Jurkat, Clone E6-1 (cell line): ENCODE measurements around the gene ESPN.
"Not testable (repeated sequence)": the region's sequence is repeated elsewhere in the genome, so short reads cannot be mapped to it uniquely, and the experiment has no call there.

Experiments
- DNase-seq: peaks from one replicate; pipeline ENCODE4 v3.0.0-alpha.2; 2011; ENCODE audit warnings: low read depth, low spot score
- H3K4me3 ChIP-seq: 2 replicates; pipeline ENCODE4 v1.5.1; 2011; ENCODE audit warnings: mild to moderate bottlenecking, low read length, control low read depth, moderate library complexity

ESPN gene

DNA sequence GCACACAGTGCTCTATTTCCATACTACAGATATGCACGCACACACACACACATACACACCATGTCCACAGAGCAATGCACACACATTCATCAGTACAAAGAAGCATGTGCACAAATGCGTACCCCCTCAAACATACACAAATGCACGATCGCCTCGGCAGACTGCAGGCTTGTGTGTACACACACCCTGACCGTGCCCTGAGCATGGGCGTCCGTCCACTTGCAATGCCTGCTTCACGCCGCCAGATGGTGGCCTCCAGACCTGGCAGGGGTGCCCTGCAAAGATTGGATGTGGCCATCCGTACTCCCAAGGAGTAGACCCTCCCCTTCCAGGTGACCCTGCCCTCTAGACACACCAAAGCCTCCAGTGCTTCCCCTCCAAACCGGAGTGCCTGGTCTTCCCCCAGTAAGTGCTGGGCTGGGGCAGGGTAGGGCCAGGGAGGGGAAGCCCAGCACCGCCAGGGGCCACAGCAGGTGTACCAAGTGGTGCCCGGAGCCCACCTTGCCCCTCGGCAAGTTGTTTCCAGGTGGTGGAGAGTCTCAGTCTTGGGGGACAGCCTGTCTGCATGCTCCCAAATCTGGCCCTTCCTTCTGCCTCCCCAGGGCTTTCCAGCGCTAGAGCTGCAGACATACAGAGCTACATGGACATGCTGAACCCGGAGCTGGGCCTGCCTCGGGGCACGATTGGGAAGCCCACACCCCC is 20.6 kb downstream of the ESPN start:
- no peak overlapping the region for H3K4me3 ChIP-seq
- DNase-seq, result no peak

DNA sequence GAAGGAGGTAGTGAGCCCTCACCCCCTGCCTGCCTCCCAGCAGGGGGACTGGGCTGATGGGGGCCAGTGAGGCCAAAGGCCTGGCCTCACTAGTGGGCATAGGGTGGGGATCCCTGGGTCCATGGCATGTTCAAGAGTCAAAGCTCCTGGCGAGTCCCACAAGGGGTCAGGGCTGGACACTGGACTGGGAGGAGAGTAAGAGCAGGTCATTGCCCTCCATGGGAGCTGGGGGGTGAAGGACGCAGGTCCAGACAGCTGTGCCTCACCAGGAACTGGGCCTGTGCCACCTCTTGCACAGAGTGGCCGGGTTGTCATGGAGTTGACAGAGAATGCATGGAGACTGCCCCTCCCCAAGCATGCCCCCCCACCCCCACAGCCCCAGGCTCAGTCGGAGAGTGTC is 21.4 kb downstream of the ESPN start:
- not testable (repeated sequence) for H3K4me3 ChIP-seq, DNase-seq

DNA sequence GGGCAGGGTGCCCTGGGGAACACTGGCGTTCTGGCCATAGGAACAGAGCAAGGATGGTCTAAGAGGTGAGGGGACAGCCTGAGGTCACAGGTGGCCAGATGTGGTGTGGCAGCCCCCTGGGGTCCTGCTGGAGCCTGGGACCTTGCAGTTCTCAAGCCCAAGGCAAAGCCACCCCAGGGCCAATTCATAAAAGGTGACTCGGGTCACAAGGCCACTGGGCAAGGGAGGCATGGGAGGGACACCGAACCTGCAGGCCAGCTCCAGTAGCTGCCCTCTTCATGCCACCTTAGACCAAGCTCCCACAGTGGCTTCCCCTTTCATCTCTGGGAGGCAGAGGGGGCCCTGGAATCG is 22.1 kb downstream of the ESPN start:
- no peak for DNase-seq
- H3K4me3 ChIP-seq, result no peak overlapping the region

DNA sequence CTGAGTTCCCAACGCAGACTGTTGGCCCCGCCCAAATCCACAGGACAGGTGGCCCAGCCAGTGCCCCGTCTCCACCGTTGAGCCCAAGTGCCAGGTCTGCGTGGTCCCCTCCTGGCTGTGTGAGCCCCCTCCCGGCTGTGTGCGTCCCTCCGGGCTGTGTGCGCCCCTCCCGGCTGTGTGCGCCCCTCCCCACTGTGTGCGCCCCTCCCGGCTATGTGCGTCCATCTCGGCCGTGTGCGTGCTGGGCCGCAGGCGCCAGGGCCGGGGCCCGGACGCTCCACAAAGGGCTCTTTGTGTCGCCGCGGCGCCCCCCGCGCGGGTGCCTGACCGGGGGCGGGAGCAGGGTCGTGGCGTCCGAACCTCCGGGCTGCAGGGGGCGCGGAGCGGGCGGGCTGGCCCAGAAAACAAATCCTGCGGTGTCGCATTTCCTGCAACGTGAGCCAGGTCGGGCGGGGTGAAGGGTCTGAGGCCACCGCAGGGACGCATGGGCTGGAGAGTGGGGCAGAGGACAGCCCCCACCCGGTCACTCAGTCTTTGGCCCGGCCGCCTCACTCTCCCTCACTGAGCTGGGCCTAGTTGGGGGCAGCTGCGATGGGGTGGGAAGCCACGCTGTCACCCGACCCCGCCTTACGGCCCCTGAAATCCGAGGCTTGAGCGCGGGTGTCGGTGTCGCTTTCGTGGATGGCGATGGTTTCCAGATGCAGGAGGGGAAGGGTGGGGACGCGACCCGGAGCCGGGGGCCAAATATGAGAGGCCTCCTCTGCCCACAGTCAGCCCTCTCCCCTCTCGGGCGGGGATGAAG is 22.6 kb downstream of the ESPN start:
- DNase-seq, result no peak
- no peak overlapping the region for H3K4me3 ChIP-seq

DNA sequence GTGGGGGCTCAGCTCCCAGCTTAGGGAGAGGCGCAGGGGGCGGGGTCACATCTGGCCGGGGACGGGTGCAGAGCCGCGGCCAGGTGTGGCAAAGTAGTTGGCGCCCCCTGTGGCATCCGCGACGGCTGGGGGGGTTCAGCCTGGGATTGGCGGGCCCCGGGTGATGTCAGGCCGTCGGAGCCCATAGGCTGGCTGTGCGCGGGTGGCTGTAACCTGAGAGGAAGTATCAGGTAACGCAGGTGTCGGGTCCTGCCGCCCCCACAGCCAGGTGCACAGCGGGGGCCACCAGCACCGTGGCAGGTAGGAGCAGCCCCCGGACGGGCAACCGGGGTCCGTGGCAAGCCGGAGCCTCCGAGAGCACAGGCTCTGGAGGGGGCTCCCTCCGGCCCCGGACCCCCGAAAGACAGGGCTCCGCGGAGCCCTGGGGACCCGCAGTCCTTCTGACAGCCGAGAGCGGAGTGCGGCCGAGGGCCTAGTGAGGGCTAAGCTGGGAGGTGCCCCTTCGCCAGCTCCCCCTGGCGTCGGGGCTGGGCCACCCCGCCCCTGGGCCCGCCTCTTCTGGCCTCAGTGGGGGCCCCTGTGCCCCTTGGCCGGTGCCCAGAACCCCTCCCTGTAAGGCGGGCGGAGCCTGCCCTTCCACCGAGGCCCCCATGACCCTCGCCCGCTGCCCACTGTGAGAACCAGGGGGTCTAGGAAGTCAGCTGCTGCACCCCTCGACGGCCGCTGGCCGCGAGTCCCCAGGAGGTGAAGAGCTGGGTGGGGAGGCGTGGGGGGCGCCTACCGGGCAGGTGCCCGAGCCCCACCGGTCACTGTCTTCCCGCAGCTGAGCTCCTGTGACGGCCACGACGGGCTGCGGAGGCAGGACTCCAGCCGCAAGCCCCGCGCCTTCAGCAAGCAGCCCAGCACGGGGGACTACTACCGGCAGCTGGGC is 23.5 kb downstream of the ESPN start:
- H3K4me3 ChIP-seq, result no peak overlapping the region

DNA sequence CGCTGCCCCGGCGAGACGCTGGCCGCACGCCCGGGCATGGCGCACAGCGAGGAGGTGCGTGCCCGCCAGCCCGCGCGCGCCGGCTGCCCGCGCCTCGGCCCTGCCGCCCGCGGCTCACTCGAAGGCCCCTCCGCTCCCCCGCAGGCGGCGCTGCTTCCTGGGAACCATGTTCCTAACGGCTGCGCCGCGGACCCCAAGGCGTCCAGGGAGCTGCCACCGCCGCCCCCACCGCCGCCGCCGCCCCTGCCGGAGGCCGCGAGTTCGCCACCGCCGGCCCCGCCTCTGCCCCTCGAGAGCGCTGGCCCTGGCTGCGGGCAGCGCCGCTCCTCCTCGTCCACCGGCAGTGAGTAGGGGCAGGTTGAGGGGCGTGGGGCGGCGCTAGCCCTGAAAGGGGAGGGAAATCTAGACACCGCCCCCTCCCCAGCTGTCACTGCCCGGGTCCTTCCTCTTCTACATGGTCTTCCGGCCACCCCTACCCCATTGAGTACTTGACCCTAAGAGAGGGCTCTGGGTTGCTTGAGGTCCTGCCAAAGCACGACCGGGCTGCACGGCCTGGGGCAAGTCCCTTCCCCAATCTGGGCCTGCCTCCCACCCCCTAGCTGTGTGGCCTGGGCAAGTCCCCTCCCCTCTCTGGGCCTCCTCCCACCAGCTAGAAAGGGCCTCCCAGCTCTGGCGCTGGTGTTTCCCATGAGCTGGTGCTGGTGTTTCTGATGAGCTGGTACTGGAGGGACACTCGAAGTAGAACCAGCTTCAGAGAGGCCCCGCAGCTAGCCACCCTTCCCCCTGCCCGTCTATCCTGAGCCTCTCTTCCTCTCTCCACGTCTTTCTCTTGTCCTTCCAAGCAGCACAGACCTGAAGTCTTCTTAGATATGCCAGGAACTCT is 24.4 kb downstream of the ESPN start:
- DNase-seq, result no peak
- no peak overlapping the region for H3K4me3 ChIP-seq

More for the DNA sequence above, 23.5 kb downstream of the ESPN start:
- DNase-seq, result no peak

DNA sequence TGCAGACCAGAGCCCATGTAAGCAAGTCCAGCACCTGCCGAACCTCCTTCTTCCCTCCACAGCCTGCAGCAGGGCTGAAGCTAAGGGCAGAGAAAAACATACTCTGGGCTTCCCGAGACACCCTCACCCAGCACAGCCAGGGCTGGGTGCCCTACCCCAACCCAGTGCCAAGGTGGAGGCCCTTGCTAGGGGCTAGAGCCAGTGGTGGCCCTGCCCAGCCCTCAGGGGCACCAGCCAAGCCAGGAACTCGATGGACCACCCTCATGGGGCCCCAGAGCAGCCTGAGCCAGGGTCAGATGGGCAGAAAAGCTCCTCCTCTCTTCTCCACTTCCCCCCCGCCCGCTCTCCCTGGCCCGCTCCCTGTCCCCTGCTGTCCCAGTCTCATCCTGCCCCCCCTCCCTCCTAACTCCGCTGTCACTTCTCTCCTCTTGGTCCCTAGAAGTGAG is 25.5 kb downstream of the ESPN start:
- no peak for DNase-seq

DNA sequence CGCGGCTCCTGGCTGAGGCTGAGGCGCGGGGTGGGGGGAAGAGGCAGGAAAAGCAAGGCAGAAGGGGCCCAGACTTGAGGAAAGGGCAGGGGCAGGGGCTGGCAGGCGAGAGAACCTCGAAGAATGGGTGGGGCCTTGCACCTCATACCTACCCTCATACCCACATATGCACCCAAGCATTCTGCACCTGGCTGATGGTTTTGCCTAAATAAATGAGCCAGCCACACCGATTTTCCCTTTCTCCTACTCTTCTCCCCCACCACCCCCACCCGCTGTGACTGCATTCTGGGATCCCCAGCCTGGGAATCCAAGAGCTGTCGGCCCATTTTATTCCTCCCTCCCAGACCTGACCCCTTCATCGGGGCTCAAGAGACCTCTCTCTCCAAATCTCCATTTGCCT is 25.9 kb downstream of the ESPN start:
- not testable (repeated sequence) for DNase-seq, H3K4me3 ChIP-seq

More for the DNA sequence above, 25.5 kb downstream of the ESPN start:
- no peak overlapping the region for H3K4me3 ChIP-seq

DNA sequence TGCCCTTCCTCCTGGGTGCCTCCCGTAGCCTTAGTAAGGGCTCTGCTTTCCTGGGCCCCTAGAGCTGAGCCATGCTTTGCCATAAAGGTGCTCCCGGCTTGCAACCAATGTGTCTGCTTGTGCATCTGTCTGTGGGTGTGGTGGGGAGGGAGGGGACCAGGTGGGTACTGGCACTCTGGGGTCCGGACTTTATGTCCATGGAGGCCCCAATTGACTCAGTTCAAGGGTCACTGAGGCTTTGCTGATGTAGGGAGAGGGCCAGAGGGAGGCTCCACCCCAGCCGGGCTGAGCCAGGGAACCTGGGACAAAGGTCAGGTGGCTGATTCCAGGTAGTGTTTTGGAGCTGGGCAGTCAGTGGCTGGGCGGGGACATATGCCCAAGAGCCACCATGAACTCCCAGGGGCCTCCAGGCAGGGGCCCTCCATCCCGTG is 26.4 kb downstream of the ESPN start:
- DNase-seq, result no peak

DNA sequence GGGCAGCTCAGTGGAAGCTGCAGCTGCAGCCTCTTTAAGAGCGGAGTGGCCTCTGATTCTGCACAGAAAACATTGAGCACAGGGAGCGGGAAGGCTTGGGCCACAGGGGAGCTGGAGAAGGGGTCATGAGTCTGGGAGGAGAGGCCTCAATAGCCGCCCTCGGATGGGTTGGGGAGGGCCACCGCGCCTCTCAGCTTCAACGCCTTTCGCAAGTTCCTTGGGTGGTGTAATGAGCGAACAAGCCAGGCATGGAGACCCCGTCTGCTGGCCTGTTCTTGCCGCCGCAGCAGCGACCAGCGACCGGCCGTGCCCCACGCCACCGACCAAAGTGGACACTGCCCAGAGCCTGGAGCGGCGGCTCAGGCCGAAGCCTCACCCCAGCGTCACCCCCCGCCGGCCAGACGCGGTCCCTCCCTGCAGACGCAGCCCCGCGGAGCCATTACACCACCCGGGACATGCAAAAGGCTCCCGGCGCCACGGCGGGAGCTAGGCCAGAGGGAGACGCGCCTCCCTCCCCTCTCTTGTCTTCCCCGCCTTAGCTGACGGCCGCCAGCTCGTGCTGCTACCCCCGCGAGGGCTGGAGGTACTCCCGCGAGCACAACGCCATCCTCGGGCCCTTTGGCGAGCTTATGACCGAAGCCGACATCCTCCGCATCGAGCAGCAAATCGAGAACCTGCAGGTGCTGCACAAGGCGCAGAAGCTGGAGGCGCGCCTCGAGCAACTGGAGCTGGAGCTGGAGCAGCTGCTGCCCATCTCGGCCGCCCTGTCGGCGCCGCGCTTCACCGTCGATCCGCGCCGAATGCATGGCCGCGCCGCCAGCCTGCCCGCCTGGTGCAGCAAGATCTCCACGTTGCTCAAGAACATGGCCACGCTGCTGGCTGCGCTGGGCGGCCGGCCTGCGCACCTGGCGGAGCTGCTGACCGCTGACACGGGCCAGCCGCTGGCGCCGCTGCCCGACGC is 29.6 kb downstream of the ESPN start:
- DNase-seq, H3K4me3 ChIP-seq: not testable (repeated sequence)

More for the DNA sequence above, 26.4 kb downstream of the ESPN start:
- no peak overlapping the region for H3K4me3 ChIP-seq

DNA sequence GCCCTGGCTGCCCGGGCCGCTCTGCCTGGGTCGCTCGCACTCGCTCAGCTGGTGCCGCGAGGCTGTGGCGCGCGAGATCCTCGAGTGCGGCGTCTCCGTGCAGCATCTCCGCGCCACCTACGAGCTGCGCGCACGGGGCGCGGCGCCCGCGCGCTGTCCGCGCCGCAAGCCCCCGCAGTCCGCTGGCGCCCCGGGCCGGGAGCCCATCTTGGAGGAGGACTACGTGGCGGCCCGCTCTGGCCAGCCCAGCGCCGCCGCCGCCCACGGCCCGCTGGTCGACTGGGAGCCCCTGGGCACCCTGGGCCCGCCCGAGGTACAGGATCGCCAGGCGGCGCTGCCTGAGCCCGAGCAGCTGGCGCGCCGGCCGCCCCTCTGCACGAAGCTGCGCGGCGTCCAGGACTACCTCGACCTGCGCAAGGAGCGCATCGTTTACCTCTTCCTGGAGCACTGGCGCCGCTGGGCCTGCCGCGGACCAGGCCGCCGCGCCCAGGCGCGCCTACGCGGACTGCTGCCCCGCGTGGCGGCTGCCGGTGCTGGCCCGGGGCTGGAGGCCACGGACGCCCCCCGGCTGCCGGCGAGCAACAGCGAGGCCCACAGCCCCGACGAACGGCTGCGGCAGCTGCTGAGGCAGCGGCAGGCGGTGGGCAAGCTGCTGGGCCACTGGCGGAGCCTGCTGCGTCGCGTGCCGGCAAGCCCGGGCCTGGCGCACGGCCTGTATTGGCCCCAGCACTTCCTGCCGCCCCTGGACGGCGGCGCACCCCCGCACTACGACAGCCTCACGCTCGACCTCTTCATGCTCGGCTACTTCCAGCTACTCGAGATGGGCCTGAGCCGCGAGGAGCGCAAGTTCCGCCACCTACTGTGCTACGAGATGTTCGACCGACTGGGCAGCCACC is 30.5 kb downstream of the ESPN start:
- DNase-seq, result no peak
- no peak overlapping the region for H3K4me3 ChIP-seq

DNA sequence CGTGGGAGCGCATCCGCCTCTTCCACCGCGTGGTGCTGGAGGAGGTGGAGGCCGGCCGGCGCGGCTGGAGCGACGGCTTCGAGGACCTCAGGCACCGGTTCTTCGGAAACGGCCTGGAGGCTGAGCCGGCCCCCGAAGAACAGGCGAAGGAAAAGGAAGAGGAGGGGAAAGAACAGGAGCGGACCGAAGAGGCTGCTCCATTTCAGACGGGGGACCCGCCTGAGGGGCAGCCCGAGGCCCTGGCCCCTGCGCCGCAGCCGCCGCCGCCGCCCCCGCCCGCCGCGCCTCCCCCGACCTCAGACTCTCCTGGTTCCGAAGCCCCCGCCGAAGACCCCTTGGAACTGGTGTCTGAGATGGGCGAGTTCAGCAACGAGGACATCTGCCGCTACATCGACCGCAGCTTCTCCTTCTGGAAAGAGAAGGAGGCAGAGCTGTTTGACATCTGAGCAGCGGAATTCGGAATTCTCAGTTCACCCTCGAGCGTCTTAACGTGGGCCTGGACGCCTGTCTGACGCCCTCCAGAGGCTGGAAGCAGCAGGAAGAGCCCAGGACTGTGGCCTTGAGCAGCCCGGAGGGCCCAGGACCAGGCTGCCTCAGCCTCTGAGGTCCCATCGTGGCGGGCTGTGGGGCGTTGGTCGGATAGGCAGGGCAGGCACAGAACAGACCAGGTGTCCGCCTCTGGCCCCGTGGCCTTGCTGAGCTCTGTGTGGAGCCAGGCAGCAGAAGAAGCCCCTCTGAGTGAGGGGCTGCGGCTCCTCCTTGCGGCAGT is 31.4 kb downstream of the ESPN start:
- H3K4me3 ChIP-seq, DNase-seq: not testable (repeated sequence)

DNA sequence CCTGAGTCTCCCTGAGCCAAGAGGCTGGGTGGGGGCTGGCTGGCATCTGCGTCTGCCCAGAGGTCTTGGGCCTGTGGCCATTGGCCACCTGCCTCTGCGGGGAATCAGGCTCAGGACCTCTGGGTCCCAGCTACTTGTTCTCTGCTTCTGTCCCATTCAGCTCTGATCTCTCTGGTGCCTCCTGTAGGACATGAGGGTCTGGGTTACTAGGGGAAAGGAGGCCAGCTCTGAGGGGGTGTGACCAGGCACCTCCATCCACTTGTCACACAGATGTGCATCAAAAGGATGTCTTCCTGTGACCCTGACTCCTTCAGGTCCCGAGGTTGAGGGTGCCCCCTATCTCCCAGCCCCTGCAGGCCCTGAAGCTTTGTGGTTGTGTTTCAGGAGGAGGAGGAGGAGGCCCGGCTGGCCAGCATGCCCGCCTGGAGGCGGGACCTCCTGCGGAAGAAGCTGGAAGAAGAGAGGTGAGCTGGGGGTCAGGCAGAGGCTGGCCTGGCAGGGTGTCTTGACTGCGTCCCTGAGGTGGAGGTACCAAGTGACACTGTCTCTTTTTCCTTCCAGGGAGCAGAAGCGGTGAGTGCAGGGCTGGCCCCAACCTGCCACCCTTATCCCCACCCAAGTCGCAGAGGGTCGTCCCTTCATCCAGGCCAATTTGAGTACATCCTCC is 32.4 kb downstream of the ESPN start:
- H3K4me3 ChIP-seq, result no peak overlapping the region

DNA sequence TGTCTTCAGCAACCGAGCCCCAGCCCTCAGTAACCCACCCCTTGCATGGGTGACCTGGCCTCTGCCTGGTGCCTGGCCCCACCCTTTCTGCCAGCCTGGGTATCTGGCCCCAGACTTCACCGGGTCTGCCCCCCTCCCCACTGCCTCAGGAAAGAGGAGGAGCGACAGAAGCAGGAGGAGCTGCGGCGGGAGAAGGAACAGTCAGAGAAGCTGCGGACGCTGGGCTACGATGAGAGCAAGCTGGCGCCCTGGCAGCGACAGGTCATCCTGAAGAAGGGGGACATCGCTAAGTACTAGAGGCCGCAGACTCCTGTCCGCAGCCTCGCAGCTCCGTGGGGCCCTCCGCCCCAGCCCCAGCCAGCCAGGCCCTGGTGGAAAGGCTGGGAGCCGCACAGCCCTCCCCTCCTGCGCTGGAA is 35.3 kb downstream of the ESPN start:
- peak overlapping the region; percentile 22 for H3K4me3 ChIP-seq
- DNase-seq, result no peak

More for the DNA sequence above, 32.4 kb downstream of the ESPN start:
- DNase-seq, result no peak

DNA sequence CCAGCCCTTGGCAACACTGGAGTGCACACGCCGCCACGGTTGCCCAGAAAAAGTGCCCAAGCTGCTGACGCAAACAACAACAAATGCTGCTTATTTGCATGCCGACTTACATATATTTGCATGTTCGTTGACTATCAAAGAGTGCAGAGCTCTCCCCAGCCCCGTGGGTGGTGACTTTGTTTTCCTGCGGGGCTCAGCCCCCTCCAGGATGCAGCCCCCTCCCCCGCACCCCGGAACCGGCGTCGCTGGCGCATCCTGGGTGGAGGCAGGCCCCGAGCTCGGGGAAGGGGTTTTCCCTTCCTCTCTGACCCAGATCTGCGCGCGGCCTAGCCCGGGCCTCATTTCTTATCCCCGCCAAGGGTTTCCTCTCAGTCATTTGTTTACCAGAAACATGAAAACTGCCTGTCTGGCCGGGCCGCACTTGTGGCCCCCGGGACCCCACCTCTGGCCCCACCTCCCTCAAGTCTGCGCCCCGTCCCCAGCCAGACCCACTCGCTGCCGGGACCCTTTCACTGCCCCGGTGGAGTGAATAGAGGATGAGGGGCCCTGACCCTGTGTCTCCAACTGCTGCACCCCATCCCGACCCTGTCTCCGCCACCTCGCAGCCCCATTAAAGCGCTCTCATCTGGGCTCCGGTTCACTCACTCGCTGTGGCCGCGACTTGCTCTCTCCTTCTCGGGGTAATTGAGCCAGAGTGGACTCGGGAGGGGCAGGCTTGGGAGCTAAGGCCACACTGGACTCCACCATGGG is 35.9 kb downstream of the ESPN start:
- no peak for DNase-seq
- H3K4me3 ChIP-seq, result peak overlapping the region; percentile 22
